ENCODE measurements around the gene OFD1.

GRCh38 chrX:13734278-13735172 lies at the start of gene OFD1, which contains the start of gene TRAPPC2:
- TF ChIP-seq CTCF (IDR thresholded peaks at IDR 0.05) (peak in 1 of 3 donors; percentile 34), POLR2A (IDR thresholded peaks at IDR 0.05) (peak; percentile 96)
